Prostate gland (tissue), 2 donors: ENCODE results near the gene DIAPH2.

Experiments used
- POLR2A ChIP-seq: fragments of 450-650 bp; IDR thresholded peaks from one replicate; pipeline ENCODE4 v1.6.1; 2016; ENCODE audit warnings: antibody characterized with exemption, mild to moderate bottlenecking
- POLR2AphosphoS5 ChIP-seq: sonication (generic); formaldehyde crosslinking; IDR thresholded peaks from one replicate; pipeline ENCODE4 v1.6.1; 2017; ENCODE audit warnings: antibody characterized with exemption
- TF ChIP-seq, protein P1 (sequence below), 4 experiments: fragments of 200-600 bp in 2 of 4; fragments of 450-650 bp in 2 of 4; sonication (generic) in 2 of 4; IDR thresholded peaks; 1 replicate in 3 of 4; 2 replicates in 1 of 4; pipeline ENCODE4 v1.5.1; 2016 to 2019; ENCODE audit warnings: antibody characterized with exemption in 4 of 4, mild to moderate bottlenecking in 2 of 4, moderate library complexity in 2 of 4

DNA sequence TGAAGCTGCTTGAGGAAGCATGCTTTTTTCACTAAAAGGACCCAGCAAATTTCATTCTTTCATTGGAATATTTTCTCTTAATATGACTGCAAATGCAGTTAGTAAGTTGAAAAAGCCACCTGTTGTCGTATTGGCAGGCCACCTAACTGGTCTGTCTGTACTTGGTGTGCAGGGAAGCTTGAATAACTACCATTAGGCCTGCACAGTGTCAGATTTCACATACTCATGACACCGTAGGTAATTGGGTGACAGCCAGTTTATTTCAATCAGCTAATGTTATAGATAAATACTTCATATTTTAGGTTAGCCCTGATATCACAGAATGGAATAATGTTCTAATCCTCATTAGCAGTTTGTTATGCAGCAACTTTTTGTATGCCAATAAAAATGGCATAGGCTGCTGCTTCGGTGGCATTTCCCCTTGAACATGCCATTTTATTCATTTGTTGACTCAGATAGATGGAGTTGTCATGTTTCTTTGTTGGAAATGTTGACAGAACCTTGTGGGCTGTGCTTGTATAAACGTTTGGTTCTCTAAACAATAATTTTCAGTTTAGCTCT lies 372.8 kb downstream of the DIAPH2 start:
- TF ChIP-seq, protein P1, sequence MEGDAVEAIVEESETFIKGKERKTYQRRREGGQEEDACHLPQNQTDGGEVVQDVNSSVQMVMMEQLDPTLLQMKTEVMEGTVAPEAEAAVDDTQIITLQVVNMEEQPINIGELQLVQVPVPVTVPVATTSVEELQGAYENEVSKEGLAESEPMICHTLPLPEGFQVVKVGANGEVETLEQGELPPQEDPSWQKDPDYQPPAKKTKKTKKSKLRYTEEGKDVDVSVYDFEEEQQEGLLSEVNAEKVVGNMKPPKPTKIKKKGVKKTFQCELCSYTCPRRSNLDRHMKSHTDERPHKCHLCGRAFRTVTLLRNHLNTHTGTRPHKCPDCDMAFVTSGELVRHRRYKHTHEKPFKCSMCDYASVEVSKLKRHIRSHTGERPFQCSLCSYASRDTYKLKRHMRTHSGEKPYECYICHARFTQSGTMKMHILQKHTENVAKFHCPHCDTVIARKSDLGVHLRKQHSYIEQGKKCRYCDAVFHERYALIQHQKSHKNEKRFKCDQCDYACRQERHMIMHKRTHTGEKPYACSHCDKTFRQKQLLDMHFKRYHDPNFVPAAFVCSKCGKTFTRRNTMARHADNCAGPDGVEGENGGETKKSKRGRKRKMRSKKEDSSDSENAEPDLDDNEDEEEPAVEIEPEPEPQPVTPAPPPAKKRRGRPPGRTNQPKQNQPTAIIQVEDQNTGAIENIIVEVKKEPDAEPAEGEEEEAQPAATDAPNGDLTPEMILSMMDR (IDR thresholded peaks at IDR 0.05): no peak
- TF ChIP-seq POLR2A (no peak), POLR2AphosphoS5 (no peak)
